ENCODE measurements around the gene UGT1A7.

Gene UGT1A7

GRCh38 chr2:233754872-233755611 is 73.3 kb downstream of the UGT1A7 start:
- TF ChIP-seq, protein P1, sequence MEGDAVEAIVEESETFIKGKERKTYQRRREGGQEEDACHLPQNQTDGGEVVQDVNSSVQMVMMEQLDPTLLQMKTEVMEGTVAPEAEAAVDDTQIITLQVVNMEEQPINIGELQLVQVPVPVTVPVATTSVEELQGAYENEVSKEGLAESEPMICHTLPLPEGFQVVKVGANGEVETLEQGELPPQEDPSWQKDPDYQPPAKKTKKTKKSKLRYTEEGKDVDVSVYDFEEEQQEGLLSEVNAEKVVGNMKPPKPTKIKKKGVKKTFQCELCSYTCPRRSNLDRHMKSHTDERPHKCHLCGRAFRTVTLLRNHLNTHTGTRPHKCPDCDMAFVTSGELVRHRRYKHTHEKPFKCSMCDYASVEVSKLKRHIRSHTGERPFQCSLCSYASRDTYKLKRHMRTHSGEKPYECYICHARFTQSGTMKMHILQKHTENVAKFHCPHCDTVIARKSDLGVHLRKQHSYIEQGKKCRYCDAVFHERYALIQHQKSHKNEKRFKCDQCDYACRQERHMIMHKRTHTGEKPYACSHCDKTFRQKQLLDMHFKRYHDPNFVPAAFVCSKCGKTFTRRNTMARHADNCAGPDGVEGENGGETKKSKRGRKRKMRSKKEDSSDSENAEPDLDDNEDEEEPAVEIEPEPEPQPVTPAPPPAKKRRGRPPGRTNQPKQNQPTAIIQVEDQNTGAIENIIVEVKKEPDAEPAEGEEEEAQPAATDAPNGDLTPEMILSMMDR (IDR thresholded peaks at IDR 0.05; ENCODE audit: low read depth, low read length, poor library complexity, severe bottlenecking): no peak
- TF ChIP-seq EZH2phosphoT487 (IDR thresholded peaks at IDR 0.05; ENCODE audit: borderline replicate concordance, low read length): no peak

DNA sequence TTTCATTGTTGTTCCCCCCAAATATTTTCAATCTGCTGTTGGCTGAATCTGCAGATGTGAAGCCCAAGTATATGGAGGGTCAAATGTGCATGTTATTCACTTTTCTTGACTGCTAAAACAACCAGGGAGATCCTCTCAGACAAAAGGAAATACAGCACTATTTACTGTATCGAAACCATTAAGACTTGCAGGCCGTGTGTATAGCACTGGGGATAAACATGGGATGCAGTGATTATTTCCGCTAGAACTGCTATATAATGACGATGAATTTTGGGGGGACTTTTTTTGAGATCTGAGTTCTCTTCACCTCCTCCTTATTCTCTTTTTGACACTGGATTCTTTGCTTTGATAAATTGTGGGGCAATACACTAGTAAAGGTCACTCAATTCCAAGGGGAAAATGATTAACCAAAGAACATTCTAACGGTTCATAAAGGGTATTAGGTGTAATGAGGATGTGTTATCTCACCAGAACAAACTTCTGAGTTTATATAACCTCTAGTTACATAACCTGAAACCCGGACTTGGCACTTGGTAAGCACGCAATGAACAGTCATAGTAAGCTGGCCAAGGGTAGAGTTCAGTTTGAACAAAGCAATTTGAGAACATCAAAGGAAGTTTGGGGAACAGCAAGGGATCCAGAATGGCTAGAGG is 74.9 kb downstream of the UGT1A7 start:
- Histone ChIP-seq H3K79me2 (ENCODE audit: control insufficient read depth, low read length) (no peaks in the 10 kb centered on the region), H3K4me1 (ENCODE audit: control insufficient read depth, low read length) (no peaks in the 10 kb centered on the region), H4K20me1 (ENCODE audit: control insufficient read depth, insufficient read depth, low read depth, low read length) (no peaks in the 10 kb centered on the region), H3F3A (ENCODE audit: control insufficient read depth, insufficient read depth) (no peaks in the 10 kb centered on the region), H3K4me3 (ENCODE audit: low read length) (no peak overlapping the region), H3K9me2 (replicated peaks; ENCODE audit: control insufficient read depth, low read length) (no peaks in the 10 kb centered on the region), H3K27ac (ENCODE audit: low read depth, low read length) (no peak overlapping the region), H3K9me3 (ENCODE audit: control insufficient read depth, insufficient read depth, low read length) (no peaks in the 10 kb centered on the region), H3K36me3 (ENCODE audit: control insufficient read depth, low read length) (no peaks in the 10 kb centered on the region), H3K4me2 (ENCODE audit: low read length) (no peak overlapping the region), H3K27me3 (ENCODE audit: control insufficient read depth, low read length) (no peaks in the 10 kb centered on the region)
- TF ChIP-seq, protein P1 (IDR thresholded peaks at IDR 0.05; ENCODE audit: low read depth, low read length, poor library complexity, severe bottlenecking): no peak
- TF ChIP-seq EZH2phosphoT487 (IDR thresholded peaks at IDR 0.05; ENCODE audit: borderline replicate concordance, low read length): no peak

More at GRCh38 chr2:233754872-233755611, 73.3 kb downstream of the UGT1A7 start:
- H4K20me1 ChIP-seq (ENCODE audit: control insufficient read depth, insufficient read depth, low read depth, low read length): no peaks in the 10 kb centered on the region
- no peaks in the 10 kb centered on the region for H3K27me3 ChIP-seq (ENCODE audit: control insufficient read depth, low read length)
- no peak overlapping the region for H3K4me2 ChIP-seq (ENCODE audit: low read length)
- no peak overlapping the region for H3K27ac ChIP-seq (ENCODE audit: low read depth, low read length)
- no peak overlapping the region for H3K4me3 ChIP-seq (ENCODE audit: low read length)
- H3K9me3 ChIP-seq (ENCODE audit: control insufficient read depth, insufficient read depth, low read length): peaks cover 6% of the 10 kb centered on the region; the same call in 1 of the 2 replicates
- H3F3A ChIP-seq (ENCODE audit: control insufficient read depth, insufficient read depth): no peaks in the 10 kb centered on the region
- H3K9me2 ChIP-seq (replicated peaks; ENCODE audit: control insufficient read depth, low read length): no peaks in the 10 kb centered on the region
- H3K36me3 ChIP-seq (ENCODE audit: control insufficient read depth, low read length): no peaks in the 10 kb centered on the region
- H3K4me1 ChIP-seq (ENCODE audit: control insufficient read depth, low read length): no peaks in the 10 kb centered on the region
- H3K79me2 ChIP-seq (ENCODE audit: control insufficient read depth, low read length): no peaks in the 10 kb centered on the region

DNA sequence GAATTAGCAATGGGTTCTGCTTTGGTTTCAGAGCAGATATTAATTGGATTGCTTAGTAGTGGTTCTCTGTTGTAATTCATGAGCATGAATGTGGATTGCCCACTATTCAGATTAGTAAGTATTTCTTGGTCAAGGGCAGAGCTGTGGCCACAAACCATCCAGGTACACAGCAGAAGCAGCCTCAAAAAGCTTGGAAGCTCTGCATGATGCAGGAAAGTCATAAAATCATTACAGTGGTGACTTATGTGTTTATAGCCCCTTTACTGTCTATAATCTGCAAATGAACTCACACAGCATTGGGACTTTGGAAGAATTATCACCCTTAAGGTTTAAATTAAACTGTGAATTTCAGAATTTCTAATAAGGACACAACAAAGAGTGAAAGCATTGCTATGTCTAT is 76.4 kb downstream of the UGT1A7 start:
- Histone ChIP-seq H3K9me3 (ENCODE audit: control insufficient read depth, insufficient read depth, low read length) (no peaks in the 10 kb centered on the region), H3K27ac (ENCODE audit: low read depth, low read length) (no peak overlapping the region), H3K27me3 (ENCODE audit: control insufficient read depth, low read length) (peaks cover 1% of the 10 kb centered on the region), H3K4me2 (ENCODE audit: low read length) (no peak overlapping the region), H3K4me1 (ENCODE audit: control insufficient read depth, low read length) (no peaks in the 10 kb centered on the region), H3K79me2 (ENCODE audit: control insufficient read depth, low read length) (no peaks in the 10 kb centered on the region), H3K9me2 (replicated peaks; ENCODE audit: control insufficient read depth, low read length) (no peaks in the 10 kb centered on the region), H4K20me1 (ENCODE audit: control insufficient read depth, insufficient read depth, low read depth, low read length) (no peaks in the 10 kb centered on the region), H3F3A (ENCODE audit: control insufficient read depth, insufficient read depth) (no peaks in the 10 kb centered on the region), H3K36me3 (ENCODE audit: control insufficient read depth, low read length) (no peaks in the 10 kb centered on the region), H3K4me3 (ENCODE audit: low read length) (no peak overlapping the region)
- TF ChIP-seq, protein P1 (IDR thresholded peaks at IDR 0.05; ENCODE audit: low read depth, low read length, poor library complexity, severe bottlenecking): no peak
- TF ChIP-seq EZH2phosphoT487 (IDR thresholded peaks at IDR 0.05; ENCODE audit: borderline replicate concordance, low read length): no peak

All from DOHH2 (cell line).